GM21360 (cell line): Measurements from ENCODE around the gene PP2D1.
"Not testable (repeated sequence)": the region's sequence is repeated elsewhere in the genome, so short reads cannot be mapped to it uniquely, and the experiment has no call there.

Source experiments
- ATAC-seq: cut with Tn5 transposase; IDR thresholded peaks from one replicate; pipeline ENCODE4 v1.9.1; 2021; ENCODE audit warnings: mild to moderate bottlenecking, moderate library complexity; ENCODE audit not compliant: unreplicated experiment

PP2D1 gene

DNA sequence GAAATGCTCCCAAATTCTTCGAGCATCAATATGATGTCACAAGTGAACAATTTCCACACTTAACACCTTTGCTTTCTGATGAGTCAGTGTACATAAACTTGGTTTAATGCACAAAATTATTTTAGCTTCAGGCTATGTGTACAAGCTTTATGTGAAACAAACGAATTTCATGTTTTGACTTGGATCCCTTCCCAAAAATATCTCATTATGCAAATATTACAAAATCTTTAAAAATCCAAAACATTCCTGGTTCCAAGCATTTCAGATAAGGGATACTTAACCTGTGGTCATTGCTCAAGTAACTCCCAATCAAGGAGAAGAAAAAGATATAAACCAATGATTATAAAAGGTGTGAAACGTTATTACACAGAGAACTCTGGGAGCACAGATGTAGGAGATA lies 40.0 kb downstream of the PP2D1 start:
- no peak for ATAC-seq

DNA sequence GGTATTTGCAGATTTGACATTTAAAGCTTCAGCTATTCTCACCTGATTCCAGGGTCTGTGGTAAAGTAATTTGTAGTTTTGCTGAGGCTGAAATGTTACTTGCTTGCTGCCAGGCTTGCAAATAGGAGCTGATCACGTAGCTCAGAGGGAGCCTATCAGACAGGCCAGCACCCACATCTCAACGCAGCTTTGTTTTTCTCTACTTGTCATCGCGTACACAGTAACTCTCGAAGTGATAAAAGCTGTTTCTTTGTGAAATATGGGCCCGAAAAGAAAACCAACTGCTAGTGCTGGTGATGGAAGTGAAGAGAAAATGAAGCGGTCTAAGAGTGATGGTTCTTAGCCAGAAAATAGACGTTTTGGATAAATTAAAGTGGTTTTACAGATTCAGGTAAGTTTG lies 41.7 kb downstream of the PP2D1 start:
- ATAC-seq = no peak

DNA sequence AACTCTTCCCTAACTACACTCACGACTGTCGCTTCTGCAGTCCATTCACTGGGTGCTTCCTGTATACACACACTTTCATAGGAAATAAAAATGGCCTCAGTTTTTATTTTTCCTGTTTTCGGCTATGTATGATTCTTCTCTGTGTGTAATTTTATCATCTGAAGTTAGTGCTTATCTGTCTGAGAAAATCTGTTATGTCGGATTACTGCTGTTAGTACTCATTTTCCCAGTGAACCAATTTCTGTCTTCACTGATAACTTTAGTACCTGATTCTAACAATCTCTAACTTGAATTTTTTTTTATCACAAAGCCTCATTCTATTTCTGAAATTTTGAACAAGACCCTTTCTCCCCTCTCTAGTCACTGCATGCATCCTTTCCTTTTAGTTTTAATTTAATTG lies 44.3 kb downstream of the PP2D1 start:
- no peak for ATAC-seq

DNA sequence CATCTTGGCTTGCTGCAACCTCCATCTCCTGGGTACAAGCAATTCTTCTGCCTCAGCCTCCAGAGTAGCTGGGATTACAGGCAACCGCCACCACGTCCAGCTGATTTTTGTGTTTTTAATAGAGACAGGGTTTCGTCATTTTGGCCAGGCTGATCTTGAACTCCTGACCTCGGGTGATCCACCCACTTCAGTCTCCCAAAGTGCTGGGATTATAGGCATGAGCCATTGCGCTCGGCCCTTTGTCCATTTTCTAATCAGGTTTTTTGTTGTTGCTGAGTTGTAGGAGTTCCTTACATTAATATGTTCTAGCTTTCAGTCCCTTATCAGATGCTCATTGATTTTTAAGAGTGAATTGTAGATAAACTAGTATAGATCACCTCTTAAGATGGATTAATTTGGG lies 44.9 kb downstream of the PP2D1 start:
- ATAC-seq = no peak

DNA sequence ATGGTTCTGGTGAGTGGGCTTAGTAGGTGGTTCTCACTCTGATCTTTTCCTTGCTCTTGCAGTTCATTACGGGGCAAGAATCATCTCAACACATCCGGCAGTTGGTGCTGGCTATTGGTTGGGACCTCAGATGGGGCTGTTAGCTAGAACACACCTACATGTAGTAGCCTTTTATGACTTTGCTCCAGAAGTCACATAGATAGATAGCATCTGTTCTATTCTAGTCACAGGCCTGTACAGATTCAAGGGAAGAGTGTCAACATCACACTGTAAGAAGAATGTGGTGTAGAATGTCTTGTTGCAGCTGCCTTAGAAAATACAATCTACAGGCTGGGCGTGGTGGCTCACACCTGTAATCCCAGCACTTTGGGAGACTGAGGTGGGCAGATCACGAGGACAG lies 50.1 kb downstream of the PP2D1 start:
- ATAC-seq = no peak

DNA sequence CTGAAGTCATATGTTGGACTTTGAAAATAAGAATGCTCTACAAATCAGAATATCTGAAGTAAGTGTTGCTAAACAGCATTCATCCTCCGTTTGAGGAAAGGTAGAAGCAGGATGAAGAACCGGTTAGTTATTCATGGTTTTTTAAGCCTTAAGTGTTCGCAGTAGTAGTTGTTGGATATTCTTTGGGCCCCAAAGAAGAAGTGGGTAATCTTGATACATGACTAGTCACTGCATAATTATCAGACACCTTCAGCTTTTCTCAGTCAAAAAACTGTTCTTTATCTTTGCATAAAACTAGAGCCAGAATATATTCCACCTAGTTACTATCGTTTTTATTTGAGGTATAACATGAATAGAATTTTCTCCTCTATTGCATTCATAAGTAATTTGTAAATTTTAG lies 51.4 kb downstream of the PP2D1 start:
- ATAC-seq = no peak

DNA sequence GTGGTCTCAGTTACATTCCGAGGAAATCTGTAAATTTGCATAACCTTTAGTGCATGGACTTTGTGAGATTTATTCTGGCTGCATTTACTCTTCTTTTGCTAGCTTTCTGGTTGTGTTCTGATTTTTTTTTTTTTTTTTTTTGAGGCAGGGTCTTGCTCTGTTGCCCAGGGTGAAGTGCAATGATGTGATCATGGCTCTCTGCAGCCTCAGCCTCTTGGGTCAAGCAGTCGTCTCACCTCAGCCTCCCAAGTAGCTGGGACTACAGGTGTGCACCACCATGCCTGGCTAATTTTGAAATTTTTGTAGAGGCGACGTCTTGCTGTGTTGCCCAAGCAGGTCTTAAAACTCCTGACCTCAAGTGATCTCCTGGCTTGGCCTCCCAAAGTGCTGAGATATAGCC lies 52.6 kb downstream of the PP2D1 start:
- ATAC-seq = no peak

DNA sequence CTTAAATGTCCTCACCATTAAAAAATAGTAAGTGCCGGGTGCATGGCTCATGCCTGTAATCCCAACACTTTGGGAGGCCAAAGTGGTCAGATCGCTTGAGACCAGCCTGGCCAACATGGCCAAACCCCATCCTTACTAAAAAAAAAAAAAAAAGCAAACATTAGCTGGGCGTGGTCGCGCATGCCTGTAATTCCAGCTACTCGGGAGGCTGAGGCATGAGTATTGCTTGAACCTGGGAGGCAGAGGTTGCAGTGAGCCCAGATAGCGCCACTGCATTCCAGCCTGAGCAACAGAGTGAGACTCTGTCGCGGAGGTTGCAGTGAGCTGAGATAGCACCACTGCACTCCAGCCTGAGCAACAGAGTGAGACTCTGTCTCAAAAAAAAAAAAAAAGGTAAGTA lies 54.7 kb downstream of the PP2D1 start:
- ATAC-seq = not testable (repeated sequence)

DNA sequence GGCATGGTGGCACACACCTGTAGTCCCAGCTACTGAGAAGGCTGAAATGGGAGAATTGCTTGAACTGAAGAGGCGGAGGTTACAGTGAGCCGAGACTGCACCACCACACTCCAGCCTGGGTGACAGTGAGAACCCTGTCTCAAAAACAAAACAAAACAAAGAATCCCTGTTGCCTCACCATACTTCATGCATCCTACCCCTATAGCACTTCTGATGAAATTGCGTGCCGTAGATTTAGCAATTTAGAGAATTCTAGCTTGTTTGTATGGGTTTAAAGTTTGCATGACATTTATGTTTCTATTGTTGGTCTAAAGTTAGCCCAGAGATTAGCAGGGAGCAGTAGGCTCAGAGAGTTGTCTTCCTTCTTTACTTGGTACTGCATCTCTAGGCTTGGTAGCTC lies 57.4 kb downstream of the PP2D1 start:
- ATAC-seq = no peak

DNA sequence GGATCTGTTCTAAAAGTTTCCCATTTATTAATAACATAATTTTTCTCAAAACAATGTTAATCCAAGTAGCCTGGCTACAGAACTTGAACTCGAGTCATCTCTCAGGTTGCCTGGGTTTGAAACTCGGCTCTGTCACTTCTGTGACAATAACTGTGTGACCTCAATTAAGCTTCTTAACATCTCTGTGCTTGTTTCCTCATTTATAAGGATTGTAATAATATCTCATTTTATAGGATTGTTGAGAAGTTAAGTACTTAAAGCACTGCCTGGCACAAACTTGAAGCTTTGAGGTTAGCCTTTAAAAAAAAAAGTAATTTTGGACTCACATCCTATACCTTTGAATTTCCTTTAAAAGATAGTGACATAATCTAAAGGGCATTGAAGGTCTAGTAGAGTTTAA lies 61.7 kb downstream of the PP2D1 start:
- no peak for ATAC-seq

DNA sequence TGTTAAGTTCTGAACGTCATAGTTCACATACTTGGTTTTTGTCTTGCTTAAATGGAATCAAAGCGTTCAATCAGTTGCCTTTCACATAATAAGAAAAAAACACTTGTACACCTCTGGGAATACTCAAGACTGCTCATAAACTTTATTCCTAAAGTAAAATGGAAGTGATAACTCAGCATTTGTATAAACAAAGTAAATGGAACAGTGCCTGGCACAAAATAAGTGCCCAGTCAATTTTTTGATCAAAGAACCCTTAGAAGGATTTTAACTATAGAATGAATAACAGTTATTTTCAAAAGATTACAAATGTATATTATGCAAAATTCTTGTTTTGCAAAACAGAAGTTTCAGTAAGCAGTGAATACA lies 63.9 kb downstream of the PP2D1 start:
- ATAC-seq = no peak

DNA sequence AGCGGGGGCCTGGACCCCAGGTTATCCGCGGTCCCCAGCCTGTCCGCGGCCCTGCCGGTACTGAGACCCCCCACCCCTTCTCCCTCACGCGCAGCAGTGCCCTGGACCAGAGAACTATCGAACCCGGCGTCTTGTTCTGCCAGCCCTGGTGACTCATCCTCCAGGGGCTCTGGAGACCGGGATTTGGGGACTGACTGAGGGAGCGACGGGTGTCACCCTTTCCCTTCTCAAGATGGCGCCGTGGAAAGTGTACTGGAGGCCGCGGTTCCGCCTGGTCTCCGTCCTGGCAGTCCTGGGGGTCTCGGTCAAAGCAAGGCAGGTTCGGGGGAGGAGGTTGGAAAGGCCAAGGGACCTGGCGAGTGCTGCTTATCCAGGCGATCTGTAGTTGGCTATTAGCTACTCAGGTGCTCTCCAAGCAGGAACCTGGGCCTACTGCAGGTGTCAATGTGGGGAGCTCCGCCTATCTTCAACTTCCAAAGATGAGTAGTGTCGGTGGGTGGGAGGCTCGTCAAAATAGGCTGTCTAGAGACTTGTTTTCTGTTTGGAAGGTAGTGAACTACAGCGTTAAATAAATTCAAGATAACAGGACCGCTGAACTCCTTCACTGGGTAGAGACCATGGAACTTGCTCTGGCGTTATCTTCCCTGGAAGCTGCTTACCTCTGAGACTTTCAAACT lies 64.4 kb downstream of the PP2D1 start:
- peak; percentile 15 for ATAC-seq

DNA sequence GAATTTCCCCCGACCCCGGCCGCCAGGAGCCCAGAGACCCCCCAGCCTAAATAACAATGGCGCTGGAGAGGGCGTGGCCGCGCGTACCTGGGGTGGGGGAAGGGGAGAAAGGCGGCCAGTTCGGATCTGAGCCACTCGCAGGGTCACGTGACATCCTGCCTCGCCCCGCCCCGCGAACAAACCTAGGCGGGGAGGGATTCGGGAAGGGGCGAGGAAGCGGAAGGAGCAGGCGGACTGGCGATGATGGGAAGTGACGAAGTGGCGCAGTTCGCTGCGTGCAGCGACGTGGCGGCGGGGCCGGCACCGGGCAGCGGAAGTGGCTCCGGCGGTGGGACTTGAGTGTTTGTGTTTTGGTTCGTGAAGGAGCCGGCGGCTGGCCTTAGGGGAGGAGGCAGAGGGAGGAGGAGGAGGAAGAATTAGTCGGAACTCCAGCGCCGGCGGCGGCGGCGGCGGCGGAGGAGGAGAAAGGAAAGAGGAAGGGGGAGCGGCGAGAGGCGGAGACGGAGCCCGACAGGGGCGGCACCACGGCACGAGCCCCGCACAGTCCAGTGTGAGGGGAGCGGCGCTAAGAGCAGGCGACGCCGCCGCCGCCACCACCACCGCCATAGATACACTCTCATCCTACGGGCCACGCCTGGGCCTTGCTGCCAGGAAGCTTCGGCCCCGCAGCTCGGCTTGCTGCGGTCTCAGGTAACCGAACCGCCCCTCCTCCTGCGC lies 65.1 kb downstream of the PP2D1 start, which contains the start of gene RAB5A:
RAB5A (plus strand) TSS at position 266 of the 717 bp plus-strand sequence. CDS start 3,802 bp downstream, outside the sequence.
- peak; percentile 95 for ATAC-seq

DNA sequence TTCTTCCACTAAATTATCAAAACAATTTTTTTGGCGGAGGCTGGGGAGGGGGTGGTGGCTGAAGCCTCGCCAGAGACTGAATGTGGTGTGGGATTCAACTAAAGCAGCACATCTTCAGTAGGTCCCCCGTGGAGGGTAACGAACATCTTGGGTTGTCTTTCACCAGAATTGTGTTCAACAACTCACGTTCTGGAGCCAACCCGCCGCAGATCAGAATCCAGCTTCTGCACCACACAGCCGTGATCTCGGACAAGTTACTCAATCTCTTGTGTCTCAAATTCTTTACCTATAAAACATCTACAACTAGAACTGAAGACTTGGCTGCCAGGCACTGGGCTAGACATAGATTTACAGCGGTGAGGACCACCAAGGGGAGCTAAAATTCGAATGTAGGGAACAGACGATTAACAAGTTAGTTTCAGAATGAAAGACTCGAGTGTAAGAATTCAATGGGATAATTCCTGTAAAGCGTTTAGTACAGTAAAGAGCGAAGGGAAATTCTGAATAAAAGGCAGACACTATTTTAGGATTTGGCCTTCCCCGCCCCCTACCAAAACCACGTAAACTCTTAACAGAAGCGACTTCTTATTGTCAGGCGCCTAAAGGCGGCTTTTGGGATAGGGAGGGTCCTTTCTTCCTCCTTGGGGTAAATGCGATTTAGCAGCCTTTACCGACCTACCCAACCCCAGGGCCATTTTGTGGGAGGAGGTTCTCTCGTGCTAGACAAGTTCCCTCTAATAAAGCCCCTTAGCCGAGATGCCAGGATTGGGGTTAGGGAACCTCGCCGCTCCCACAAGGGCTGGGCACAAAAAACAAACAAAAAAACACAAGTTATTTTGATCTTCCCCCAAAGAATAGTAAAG lies 65.9 kb downstream of the PP2D1 start:
- ATAC-seq = peak; percentile 1

DNA sequence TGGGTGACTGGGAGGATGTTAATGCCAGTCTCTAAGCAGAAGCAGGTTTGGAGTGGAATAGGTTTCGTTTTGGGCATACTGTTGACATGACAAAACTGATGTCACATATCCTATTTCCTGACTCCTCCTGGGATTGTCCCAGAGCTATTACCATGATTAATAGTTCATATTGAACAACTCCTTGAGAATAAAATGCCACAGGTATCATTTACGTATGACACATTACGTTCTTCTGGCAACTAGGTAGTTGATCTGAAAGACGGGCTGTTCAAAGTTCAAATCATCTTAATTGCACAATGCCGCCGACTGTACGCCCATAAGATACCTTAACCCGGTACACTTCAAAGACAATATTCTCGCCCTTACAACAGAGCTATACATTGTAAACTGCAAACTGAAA lies 66.5 kb downstream of the PP2D1 start:
- no peak for ATAC-seq

DNA sequence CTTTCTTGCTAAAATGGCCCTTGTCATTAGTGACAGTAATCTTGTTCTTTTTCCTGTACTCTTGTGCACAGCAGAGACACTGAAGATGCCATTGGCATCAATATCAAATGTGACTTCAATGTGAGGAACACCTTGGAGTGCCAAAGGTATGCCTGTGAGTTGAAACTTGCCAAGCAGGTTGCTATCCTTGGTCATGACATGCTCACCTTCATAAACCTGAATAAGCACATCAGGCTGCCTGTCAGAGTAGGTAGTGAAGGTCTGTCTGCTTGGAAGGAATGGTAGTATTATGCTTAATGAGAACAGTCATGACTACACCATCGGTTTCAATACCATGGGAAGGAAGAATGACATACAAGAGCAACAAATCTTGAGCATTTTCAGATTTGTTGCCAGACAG lies 71.4 kb downstream of the PP2D1 start:
- ATAC-seq = no peak

DNA sequence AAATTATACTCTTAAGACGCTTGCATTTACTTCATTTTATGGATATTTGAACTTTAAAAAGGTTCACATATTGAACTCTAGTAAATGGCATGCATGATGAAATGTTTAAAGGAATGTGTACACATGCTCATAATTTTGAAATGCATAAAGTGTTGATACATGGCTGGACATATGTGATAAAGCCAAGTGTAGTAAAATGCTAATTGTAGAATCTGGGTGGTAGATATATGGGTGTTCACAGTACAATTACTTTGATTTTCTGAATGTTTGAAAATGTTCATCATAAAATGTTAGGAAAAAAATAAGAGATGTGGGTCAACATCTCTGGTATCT lies 73.8 kb downstream of the PP2D1 start:
- ATAC-seq = no peak

DNA sequence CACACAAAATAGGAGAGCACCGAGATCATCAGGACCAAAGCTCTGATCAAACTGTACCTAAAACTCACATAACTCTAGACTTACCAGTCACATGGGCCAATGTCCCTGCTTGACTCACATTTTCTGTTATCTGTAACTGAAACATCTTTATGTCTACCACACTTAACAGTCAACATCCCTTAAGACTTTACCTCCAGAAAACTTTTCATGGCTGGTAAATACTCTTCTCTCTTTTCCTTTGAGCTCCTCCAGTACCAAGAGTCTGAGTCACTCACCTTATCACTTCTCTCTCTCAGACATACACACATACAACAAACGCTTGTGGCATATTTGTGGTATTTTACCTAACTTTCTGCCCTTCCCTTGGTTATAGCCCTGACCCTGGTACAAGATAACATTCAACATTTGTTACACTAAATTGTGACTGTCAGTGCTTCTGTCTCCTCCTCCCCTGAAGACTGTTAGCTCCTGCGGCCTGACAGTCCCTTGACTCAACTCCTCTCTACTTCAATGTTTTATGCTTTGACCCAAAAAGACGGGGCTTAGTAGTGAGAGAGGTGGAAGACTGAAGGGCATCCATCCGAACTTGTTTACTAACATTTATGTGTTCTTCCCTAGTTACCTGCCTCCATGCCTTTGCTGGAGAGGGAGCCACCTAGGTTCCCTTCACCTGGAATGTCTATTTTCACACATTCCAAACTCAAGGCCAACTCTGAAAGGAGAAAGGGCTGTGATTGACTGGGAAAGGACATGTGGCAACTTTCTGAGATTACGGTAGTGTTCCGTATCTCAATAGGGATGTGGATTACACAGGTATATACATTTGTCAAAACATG lies 74.4 kb downstream of the PP2D1 start:
- no peak for ATAC-seq
